ENCODE results near the gene BMI1. TPM values are rescaled to one million over a fixed set of nuclear protein-coding genes. Genes with fewer than 3 reads are reported as not detected.

BMI1 gene
- total RNA-seq, 4 donors from 2014 or later = 15.6 to 47.9 (median 17.6) TPM

GRCh38 chr10:22316286-22317075 is 4.4 kb upstream of the BMI1 start, which contains the start of gene COMMD3:
Gene COMMD3 (plus strand): TSS chr10:22316388. CDS start chr10:22316418, 30 bp downstream.
- Histone ChIP-seq H3K9me3 (no peaks in the 10 kb centered on the region), H3K27me3 (no peaks in the 10 kb centered on the region), H3K4me1 (peaks cover 0 to 18% (median 4%) of the 10 kb centered on the region in 4 donors), H3K36me3 (no peaks in the 10 kb centered on the region), H3K4me3 (peak within 1 kb of the TSS; percentile 65 to 92 (median 72)), H3K27ac (peak within 1 kb of the TSS; percentile 86 to 98 (median 88))
- DNase-seq = peak; percentile 85 to 94 (median 93)
- TF ChIP-seq CTCF (IDR thresholded peaks at IDR 0.05) (no peak), POLR2A (IDR thresholded peaks at IDR 0.05) (peak; percentile 66 to 78)

- Histone ChIP-seq H3K4me3 (peak overlapping the region; percentile 65 to 92 (median 72)), H3K27ac (peak overlapping the region; percentile 86 to 98 (median 88)), H3K9me3 (no peaks in the 10 kb centered on the region), H3K27me3 (no peaks in the 10 kb centered on the region), H3K36me3 (no peaks in the 10 kb centered on the region), H3K4me1 (peaks cover 0 to 18% (median 4%) of the 10 kb centered on the region in 4 donors)
- TF ChIP-seq POLR2A (IDR thresholded peaks at IDR 0.05) (no peak), CTCF (IDR thresholded peaks at IDR 0.05) (no peak)
- peak in 2 of 3 donors; percentile 58 to 68 for DNase-seq
These were observed 3.9 kb upstream of the BMI1 start for GRCh38 chr10:22317076-22317370.

- no peak overlapping the region for H3K27ac ChIP-seq
- H3K36me3 ChIP-seq = no peaks in the 10 kb centered on the region
- TF ChIP-seq POLR2A (IDR thresholded peaks at IDR 0.05) (no peak), CTCF (IDR thresholded peaks at IDR 0.05) (no peak)
- peaks cover 0 to 25% (median 7%) of the 10 kb centered on the region in 4 donors for H3K4me1 ChIP-seq
- no peaks in the 10 kb centered on the region for H3K9me3 ChIP-seq
- no peak overlapping the region for H3K4me3 ChIP-seq
- no peak for DNase-seq
- no peaks in the 10 kb centered on the region for H3K27me3 ChIP-seq
These were observed 2.9 kb upstream of the BMI1 start for GRCh38 chr10:22317771-22318565.

- no peak overlapping the region for H3K4me3 ChIP-seq
- DNase-seq = no peak
These were observed 2.1 kb upstream of the BMI1 start for GRCh38 chr10:22318772-22319171.

GRCh38 chr10:22319547-22319979 is 1.3 kb upstream of the BMI1 start:
- Histone ChIP-seq H3K27ac (peak overlapping the region in 2 of 4 donors; percentile 67 to 80), H3K4me1 (peaks cover 0 to 41% (median 7%) of the 10 kb centered on the region in 4 donors), H3K9me3 (no peaks in the 10 kb centered on the region), H3K27me3 (no peaks in the 10 kb centered on the region), H3K4me3 (peak overlapping the region in 1 of 4 donors; percentile 84), H3K36me3 (no peaks in the 10 kb centered on the region)
- no peak for TF ChIP-seq POLR2A (IDR thresholded peaks at IDR 0.05)
- TF ChIP-seq CTCF (IDR thresholded peaks at IDR 0.05) = no peak
- DNase-seq = no peak

More at GRCh38 chr10:22318772-22319171, 2.1 kb upstream of the BMI1 start:
- H3K27me3 ChIP-seq = no peaks in the 10 kb centered on the region
- H3K4me1 ChIP-seq = peaks cover 0 to 33% (median 7%) of the 10 kb centered on the region in 4 donors
- H3K27ac ChIP-seq = no peak overlapping the region
- no peak for TF ChIP-seq POLR2A (IDR thresholded peaks at IDR 0.05)
- no peaks in the 10 kb centered on the region for H3K36me3 ChIP-seq
- H3K9me3 ChIP-seq = no peaks in the 10 kb centered on the region

Data from Peyer's patch (tissue), 4 donors.